ENCODE results near the gene SPATA13. TPM values are rescaled to one million over a fixed set of nuclear protein-coding genes. Genes with fewer than 3 reads are reported as not detected.
"Not testable (repeated sequence)": the region's sequence is repeated elsewhere in the genome, so short reads cannot be mapped to it uniquely, and the experiment has no call there.

SPATA13 gene
- total RNA-seq, 2 experiments from 2014 or later = 58.0 to 59.4 TPM

DNA sequence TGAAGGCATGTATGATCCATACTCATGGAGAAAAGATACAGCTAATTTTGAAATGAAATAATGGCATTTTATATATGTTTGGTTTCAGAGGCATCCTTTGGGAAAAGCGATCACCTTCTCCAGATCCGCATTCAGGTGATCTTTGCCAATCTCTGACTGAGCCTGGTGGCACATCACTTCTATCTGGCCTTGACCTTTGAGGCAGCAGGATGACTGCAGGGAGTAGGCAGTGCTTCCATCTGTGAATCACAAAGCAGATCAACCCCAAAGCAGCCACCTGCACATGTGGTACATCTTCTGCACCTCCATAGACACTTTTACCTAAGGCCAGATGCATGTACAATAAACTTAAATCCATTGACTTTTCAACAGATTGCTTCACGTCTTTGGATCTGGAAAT, 53.4 kb downstream of the SPATA13 start:
- no peaks in the 10 kb centered on the region for H3K9me3 Mint-ChIP-seq
- H3K27me3 Mint-ChIP-seq = no peaks in the 10 kb centered on the region
- DNase-seq = no peak
- no peak overlapping the region for H3K27ac Mint-ChIP-seq
- H3K4me1 Mint-ChIP-seq = peaks cover 25% of the 10 kb centered on the region
- H3K4me3 Mint-ChIP-seq = no peak overlapping the region
- H3K36me3 Mint-ChIP-seq = peaks cover 6% of the 10 kb centered on the region

DNA sequence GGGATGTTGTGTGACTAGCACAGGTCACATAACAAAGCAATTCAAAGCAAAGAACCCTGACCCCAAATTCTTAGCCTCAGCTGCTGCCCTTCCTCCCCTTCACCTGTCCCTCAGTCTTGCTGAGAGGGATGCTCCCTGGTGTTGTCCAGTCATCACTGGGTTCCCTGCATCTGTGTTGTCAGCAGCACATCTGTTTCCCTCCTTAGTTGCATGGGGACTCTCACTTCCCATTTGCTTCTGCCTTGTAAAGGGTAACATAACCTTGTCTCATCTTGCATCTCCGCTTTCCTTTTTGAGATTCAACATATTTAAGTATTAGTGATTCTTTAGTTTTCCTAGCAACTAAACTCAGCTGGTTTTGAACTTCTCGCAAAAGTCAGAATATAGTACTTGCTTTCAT, 54.0 kb downstream of the SPATA13 start:
- Mint-ChIP-seq H3K4me3 (no peak overlapping the region), H3K4me1 (peaks cover 25% of the 10 kb centered on the region), H3K36me3 (peaks cover 6% of the 10 kb centered on the region), H3K9me3 (no peaks in the 10 kb centered on the region), H3K27ac (no peak overlapping the region), H3K27me3 (no peaks in the 10 kb centered on the region)
- DNase-seq = no peak

- Mint-ChIP-seq H3K9me3 (no peaks in the 10 kb centered on the region), H3K4me1 (peaks cover 29% of the 10 kb centered on the region), H3K27ac (no peak overlapping the region), H3K27me3 (no peaks in the 10 kb centered on the region), H3K36me3 (peaks cover 6% of the 10 kb centered on the region), H3K4me3 (no peak overlapping the region)
- DNase-seq = no peak
These were observed 54.6 kb downstream of the SPATA13 start for GRCh38 chr13:24215126-24215525.

DNA sequence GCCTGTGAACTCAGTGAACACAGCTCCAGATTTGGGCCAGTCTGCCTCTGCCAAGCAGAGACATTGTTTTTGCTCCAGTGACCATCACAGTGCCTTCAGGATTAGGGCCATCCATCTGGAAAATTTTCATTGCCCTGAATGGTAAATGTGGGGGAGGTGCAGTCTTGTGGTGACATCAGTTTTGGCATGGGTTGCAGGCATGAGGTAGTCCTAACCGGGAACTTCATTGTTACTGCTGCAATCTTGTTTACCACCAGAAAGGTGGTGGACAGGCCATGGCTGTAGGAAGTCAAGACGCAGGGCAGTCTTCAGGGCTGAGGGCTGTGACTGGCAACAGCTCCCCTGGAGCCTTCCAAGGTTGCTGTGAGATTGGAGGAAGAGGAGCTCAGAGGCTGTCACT, 55.2 kb downstream of the SPATA13 start:
- Mint-ChIP-seq H3K9me3 (no peaks in the 10 kb centered on the region), H3K4me1 (peaks cover 35% of the 10 kb centered on the region), H3K27me3 (no peaks in the 10 kb centered on the region), H3K36me3 (peaks cover 6% of the 10 kb centered on the region), H3K4me3 (no peak overlapping the region), H3K27ac (no peak overlapping the region)
- DNase-seq = no peak

DNA sequence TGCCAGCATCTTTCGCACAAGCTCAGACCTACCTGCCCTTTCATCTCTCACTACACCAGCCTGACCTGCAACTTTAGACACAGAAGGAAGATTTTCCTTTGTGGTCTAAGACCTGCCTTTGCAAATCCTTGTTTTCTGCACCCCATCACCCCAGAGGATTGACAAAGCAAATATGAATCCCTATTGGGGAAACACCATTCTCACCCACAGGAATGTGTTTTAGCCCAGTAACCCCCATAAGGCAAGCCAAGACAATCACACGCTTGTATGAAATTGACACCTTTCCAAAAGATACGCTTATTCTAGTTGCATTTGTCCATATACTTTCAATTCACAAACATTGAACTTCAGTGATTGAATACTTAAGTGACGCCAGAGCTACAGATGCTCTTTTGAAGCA, 55.7 kb downstream of the SPATA13 start:
- H3K4me1 Mint-ChIP-seq = peaks cover 35% of the 10 kb centered on the region
- DNase-seq = no peak
- peaks cover 3% of the 10 kb centered on the region for H3K36me3 Mint-ChIP-seq
- no peak overlapping the region for H3K27ac Mint-ChIP-seq
- no peaks in the 10 kb centered on the region for H3K9me3 Mint-ChIP-seq
- no peak overlapping the region for H3K4me3 Mint-ChIP-seq
- H3K27me3 Mint-ChIP-seq = no peaks in the 10 kb centered on the region

DNA sequence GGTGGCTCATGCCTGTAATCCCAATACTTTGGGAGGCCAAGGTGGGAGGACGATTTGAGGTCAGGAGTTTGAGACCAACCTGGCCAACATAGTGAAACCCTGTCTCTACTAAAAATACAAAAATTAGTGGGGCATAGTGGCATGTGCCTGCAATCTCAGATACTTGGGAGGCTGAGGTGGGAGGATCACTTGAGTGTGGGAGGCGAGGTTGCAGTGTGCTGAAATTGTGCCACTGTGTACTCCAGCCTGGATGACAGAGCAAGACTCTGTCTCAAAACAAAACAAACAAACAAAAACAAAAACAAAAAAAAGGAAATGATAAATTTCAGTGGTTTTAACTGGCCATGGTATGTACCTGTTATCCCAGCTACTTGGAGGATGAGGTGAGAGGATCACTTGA, 56.3 kb downstream of the SPATA13 start:
- not testable (repeated sequence) for H3K4me3 Mint-ChIP-seq, H3K36me3 Mint-ChIP-seq, H3K27me3 Mint-ChIP-seq, H3K9me3 Mint-ChIP-seq, DNase-seq, H3K27ac Mint-ChIP-seq
- H3K4me1 Mint-ChIP-seq = peaks cover 35% of the 10 kb centered on the region

- H3K27ac Mint-ChIP-seq = no peak overlapping the region
These were observed 57.2 kb downstream of the SPATA13 start for GRCh38 chr13:24217601-24218281.

DNA sequence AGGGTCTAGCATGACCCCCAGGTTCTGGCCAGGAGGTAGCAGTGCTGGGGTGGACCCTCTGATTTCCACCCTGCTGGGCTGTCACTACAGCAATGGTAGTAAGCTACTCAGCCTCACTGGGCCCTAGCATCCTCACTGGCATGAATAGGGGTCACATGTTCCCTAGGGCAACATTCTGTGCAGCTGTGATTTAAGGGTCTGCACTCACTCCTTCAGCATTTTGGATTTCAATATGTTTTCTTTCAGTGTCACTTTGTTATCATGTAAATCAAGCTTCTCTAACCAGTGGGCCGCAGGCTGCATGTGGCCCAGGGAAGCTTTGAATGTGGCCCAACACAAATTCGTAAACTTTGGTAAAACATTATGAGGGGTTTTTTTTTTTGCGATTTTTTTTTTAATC, 57.8 kb downstream of the SPATA13 start:
- DNase-seq = no peak
- no peak overlapping the region for H3K27ac Mint-ChIP-seq
- no peaks in the 10 kb centered on the region for H3K36me3 Mint-ChIP-seq
- H3K9me3 Mint-ChIP-seq = no peaks in the 10 kb centered on the region
- no peak overlapping the region for H3K4me3 Mint-ChIP-seq
- no peaks in the 10 kb centered on the region for H3K27me3 Mint-ChIP-seq
- H3K4me1 Mint-ChIP-seq = peaks cover 35% of the 10 kb centered on the region

More at GRCh38 chr13:24217601-24218281, 57.2 kb downstream of the SPATA13 start:
- peaks cover 3% of the 10 kb centered on the region for H3K36me3 Mint-ChIP-seq
- H3K4me1 Mint-ChIP-seq = peaks cover 35% of the 10 kb centered on the region
- no peak for DNase-seq
- H3K4me3 Mint-ChIP-seq = no peak overlapping the region
- H3K9me3 Mint-ChIP-seq = no peaks in the 10 kb centered on the region
- H3K27me3 Mint-ChIP-seq = no peaks in the 10 kb centered on the region

- Mint-ChIP-seq H3K36me3 (no peaks in the 10 kb centered on the region), H3K9me3 (no peaks in the 10 kb centered on the region), H3K27ac (no peak overlapping the region), H3K4me1 (peaks cover 36% of the 10 kb centered on the region), H3K4me3 (no peak overlapping the region), H3K27me3 (no peaks in the 10 kb centered on the region)
- DNase-seq = no peak
These were observed 58.5 kb downstream of the SPATA13 start for GRCh38 chr13:24218977-24219376.

DNA sequence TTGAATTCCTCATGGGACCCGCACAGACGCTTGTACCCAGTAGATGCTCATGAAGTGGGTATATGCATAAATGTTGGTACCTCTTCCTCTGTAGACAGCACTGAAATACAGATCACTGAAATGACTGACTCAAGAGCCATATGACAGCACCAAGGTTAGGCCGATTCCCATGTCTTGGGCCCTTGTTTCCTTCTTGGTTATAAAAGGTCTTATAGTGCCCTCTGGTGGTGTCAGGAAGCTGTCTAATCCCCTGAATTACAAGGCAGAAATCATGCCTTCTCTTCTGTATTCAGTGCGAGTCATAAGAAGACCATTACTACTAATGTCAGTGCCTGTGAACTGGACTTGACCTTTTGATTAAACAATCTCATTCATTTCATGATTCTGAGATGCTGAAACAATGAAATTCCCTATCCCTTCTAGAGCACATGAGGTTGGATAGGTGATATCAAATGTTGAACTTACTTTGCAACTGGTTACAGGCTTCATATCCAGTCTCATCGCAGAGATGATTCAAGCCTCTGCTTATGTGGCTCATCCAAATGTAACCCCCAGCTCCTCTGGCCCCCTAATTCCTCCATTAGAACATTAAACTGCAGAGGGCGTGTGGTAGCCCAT, 59.7 kb downstream of the SPATA13 start:
- peak; percentile 39 for DNase-seq
- Mint-ChIP-seq H3K4me1 (peaks cover 41% of the 10 kb centered on the region), H3K27ac (no peak overlapping the region), H3K4me3 (no peak overlapping the region), H3K27me3 (no peaks in the 10 kb centered on the region), H3K36me3 (no peaks in the 10 kb centered on the region), H3K9me3 (no peaks in the 10 kb centered on the region)

DNA sequence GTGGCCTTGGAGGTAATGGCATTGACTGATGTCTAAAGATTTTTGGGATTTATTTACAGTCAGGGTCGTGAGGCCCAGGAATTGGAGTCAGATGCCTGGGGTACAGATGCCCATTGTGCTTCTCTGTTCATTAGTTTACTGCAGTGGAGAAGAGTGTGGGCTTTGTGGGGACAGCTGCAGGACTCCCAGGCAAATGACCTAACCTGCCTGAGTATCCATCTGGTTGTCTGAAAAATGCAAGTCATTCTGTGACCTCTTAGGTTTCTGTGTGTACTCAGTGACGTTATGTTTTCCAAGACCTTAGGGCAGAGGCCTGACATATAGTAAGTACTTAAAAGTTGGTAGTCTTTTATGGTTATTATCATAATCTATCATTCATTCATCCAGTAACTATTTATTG, 60.5 kb downstream of the SPATA13 start:
- Mint-ChIP-seq H3K4me1 (peaks cover 40% of the 10 kb centered on the region), H3K36me3 (no peaks in the 10 kb centered on the region), H3K4me3 (no peak overlapping the region), H3K27ac (no peak overlapping the region), H3K27me3 (no peaks in the 10 kb centered on the region), H3K9me3 (no peaks in the 10 kb centered on the region)
- no peak for DNase-seq

DNA sequence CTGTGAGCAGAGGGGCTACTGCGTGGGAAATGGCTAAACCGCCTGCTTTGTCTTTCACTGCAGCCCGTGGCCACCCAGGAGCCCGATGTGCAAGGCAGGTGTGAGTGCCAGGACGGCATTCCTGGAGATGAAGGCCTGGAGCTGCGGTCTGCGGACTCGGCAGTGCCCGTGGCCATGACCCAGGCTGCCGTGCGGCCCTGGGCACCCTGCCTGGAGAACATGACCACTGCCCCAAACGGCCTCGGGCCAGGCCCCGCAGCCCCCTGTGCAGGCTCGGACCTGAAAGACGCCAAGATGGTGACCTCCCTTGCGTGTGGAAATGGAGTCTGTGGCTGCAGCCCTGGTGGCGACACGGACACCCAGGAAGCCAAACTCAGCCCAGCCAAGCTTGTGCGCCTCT, 62.2 kb downstream of the SPATA13 start:
- no peak for DNase-seq
- Mint-ChIP-seq H3K27ac (no peak overlapping the region), H3K9me3 (no peaks in the 10 kb centered on the region), H3K4me3 (no peak overlapping the region), H3K4me1 (peaks cover 31% of the 10 kb centered on the region), H3K36me3 (no peaks in the 10 kb centered on the region), H3K27me3 (no peaks in the 10 kb centered on the region)

- H3K4me3 Mint-ChIP-seq = peak overlapping the region; percentile 59
- peak overlapping the region; percentile 38 for H3K27ac Mint-ChIP-seq
- no peaks in the 10 kb centered on the region for H3K9me3 Mint-ChIP-seq
- H3K27me3 Mint-ChIP-seq = no peaks in the 10 kb centered on the region
- peaks cover 30% of the 10 kb centered on the region for H3K4me1 Mint-ChIP-seq
- DNase-seq = no peak
- no peaks in the 10 kb centered on the region for H3K36me3 Mint-ChIP-seq
These were observed 63.1 kb downstream of the SPATA13 start for GRCh38 chr13:24223341-24224231.

GRCh38 chr13:24224232-24224680, 63.7 kb downstream of the SPATA13 start:
- Mint-ChIP-seq H3K27ac (peak overlapping the region; percentile 38), H3K9me3 (no peaks in the 10 kb centered on the region), H3K36me3 (no peaks in the 10 kb centered on the region), H3K27me3 (no peaks in the 10 kb centered on the region), H3K4me3 (peak overlapping the region; percentile 59), H3K4me1 (peaks cover 31% of the 10 kb centered on the region)
- no peak for DNase-seq

GRCh38 chr13:24225062-24225461, 64.5 kb downstream of the SPATA13 start:
- Mint-ChIP-seq H3K9me3 (no peaks in the 10 kb centered on the region), H3K27me3 (no peaks in the 10 kb centered on the region), H3K27ac (no peak overlapping the region), H3K4me1 (peaks cover 36% of the 10 kb centered on the region), H3K4me3 (no peak overlapping the region), H3K36me3 (no peaks in the 10 kb centered on the region)
- no peak for DNase-seq

Data from activated naive CD8-positive, alpha-beta T cell treated with anti-CD3 and anti-CD28 coated beads for 36 hours (primary cell).